Right ventricle myocardium inferior (tissue), 1 donor: ENCODE results near the gene KRT2. TPM values are rescaled to one million over a fixed set of nuclear protein-coding genes. Genes with fewer than 3 reads are reported as not detected.

Source experiments
- ATAC-seq: fragments of 200-7000 bp; cut with Tn5 transposase; one replicate; pipeline ENCODE4 v1.9.1; 2020; ENCODE audit warnings: mild to moderate bottlenecking, moderate library complexity
- DNase-seq: peaks from one replicate; pipeline ENCODE4 v3.0.0; 2021; ENCODE audit errors: missing footprints
- intact Hi-C: fragments of 100-400 bp; cut with DNase I; formaldehyde crosslinking; loops from one replicate; pipeline ENCODE4 v1.11.0; 2022
- long read RNA-seq: library from polyadenylated mRNA; unstranded; transcript quantifications from one replicate; pipeline ENCODE4 v2.0.0, GENCODE V29; 2021
- total RNA-seq: library from RNA; stranded (reverse); fragmentation: NEBNext Ultra II Directional; extraction: Animal tissue kit (Norgen Biotek cat#: 25700); gene quantifications from one replicate; pipeline ENCODE4 v1.2.1, GENCODE V29; 2021
- donor health status: DM: no; HTN: yes; CAD: no; lungs with severe emphysema.

The KRT2 gene
- not detected for total RNA-seq
- long read RNA-seq: 0 reads

DNA sequence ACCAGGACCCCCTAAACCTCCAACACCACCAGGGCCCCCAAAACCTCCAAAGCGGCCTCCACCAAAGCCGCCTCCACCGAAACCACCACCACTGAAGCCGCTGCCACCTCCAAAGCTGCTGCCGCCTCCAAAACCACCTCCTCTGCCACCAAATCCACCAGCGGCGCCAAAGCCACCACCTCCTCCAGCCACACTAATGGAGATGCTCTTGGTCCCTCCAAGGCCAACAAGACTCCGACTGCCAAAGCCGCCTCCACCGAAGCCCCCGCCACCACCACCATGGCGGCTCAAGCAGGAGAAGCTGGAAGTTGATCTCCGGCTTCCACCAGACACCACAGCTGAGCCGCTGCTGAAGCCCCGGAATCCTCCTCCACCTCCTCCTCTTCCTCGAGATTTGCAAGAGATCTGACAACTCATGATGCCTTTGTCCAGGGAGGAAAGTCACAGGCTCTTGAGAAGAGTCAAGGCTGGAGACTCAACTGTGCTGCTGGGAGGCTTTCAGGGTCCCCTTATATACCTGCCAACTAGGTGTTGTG lies at the start of gene KRT2:
TSS of gene KRT2 (minus strand) at position 486 of the 536 bp plus-strand sequence. CDS start at position 417, 69 bp downstream.
- intact Hi-C loops: no loop called here
- DNase-seq (no peak), ATAC-seq (no peak)

DNA sequence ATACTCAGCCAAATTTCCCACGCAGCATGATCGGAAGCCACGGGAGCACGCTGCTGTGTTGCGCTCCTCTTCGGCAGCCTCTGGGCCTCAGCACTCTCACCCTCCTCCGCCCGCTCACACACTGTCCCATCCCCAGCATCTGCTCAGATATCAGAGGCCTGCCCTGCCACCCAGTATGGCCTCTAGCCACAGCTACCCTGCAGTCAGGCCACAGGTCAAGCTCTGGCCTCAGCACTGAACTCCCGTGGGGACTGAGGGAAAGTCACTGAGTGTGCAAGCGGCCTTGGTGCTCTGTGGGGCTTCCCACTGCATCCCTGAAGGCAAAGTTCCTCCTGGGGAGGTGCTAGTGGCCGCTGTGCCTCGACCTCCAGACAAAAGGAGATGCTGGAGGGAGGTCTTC lies 49.3 kb upstream of the KRT2 start:
- ATAC-seq (no peak), DNase-seq (no peak)
- intact Hi-C loops: no loop called here

DNA sequence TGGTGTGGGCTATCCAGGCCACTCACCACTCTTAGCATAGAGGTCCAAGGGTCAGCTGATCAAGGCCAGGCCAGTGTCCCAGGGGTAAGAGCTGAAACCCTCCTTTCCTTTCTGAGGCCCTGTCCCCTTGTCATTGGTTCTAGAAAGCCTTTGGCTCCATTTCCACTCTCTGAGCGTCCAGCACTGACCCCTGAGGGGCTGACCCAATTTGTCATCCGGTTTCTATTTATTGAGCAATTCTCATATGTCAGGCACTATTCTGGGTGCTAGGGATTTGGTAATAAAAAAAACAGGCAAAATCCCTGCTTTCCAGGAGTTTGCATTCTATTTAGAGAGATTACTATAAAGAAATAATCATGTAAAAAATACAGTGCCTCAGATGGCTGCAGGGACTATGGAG lies 47.9 kb upstream of the KRT2 start:
- intact Hi-C loops: no loop called here
- DNase-seq (no peak), ATAC-seq (peak; percentile 27)

- intact Hi-C loops: no loop called here
- ATAC-seq (no peak), DNase-seq (no peak)
Observed at GRCh38 chr12:52699373-52699772, 47.4 kb upstream of the KRT2 start.

DNA sequence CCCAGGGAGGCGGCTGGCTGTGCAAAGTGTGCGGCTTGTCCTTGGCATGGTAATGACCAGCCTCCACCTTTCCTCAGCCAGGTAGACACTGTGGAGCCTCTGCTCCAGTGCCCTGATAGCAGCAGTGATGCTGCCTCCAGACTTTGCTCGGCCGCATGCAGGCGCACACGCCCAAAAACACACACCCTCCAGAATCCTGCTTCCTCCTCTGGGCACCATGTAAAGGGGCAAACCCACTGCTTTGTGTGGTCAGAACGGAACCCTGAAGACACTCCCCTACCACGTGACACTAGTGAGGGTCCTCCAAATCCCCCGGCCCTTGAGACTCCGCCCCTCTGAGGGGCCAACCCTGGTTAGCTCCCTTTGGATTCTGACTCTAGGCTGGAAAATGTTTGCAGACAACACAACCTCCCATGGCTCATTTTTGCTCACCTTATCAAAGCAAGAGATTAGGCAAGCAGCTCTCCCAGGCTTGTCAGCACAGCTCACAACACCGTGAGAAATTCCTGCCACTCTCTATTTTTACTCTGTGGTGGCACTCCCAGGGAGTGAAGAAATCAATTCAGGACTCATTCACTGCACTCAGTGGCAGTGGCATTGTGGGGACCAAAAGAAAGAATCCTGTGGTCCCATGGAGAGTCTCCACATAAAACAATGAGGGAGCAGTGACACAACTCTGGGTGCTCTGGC lies 46.8 kb upstream of the KRT2 start:
- intact Hi-C loops: no loop called here
- DNase-seq (no peak), ATAC-seq (peak; percentile 86)

- ATAC-seq (no peak), DNase-seq (no peak)
- intact Hi-C loops: no loop called here
Observed at GRCh38 chr12:52697058-52697582, 45.1 kb upstream of the KRT2 start.

- intact Hi-C loops: no loop called here
- ATAC-seq (no peak), DNase-seq (no peak)
Observed at GRCh38 chr12:52696588-52696987, 44.6 kb upstream of the KRT2 start.

- no peak for ATAC-seq
- intact Hi-C loops: no loop called here
- no peak for DNase-seq
Observed at GRCh38 chr12:52695039-52695438, 43.0 kb upstream of the KRT2 start.

DNA sequence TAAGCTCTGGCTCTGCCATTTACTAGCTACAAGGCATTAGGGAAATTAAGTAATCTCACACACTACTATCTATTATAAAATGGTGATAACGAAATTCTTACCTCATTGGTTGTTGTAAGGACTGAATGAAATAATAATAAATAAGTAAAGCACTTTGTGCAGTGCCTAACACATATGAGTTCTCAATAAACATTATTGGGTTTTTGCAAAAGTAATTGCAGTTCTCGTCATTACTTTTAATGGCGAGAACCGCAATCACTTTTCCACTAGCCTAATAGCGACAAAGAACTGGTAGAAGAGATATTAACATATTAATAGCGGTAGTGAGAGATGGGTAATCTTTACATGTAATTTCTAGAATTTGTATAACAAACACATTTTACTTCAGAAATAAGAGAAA lies 42.1 kb upstream of the KRT2 start:
- intact Hi-C loops: no loop called here
- no peak for ATAC-seq
- no peak for DNase-seq

DNA sequence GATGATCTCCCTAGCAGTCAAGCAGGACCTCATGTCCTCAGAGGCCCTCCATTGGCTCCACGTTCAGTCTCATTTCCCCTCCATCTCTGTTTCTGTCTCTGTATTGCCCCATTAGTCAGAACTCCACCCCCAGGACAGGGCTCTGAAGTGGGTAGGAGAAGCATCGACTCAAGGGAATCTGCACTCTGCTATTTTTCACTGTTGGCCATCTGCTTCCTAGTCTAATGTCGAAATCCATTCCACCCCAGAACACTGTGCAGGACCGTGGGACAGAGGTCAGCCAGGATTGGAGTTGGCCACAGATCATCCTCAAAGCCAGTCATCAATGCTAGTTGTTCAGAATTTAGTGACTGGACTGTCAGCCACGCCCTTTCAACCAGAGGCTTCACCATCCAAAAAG lies 41.2 kb upstream of the KRT2 start:
- no peak for DNase-seq
- ATAC-seq: no peak
- intact Hi-C loops: no loop called here

- intact Hi-C loops: no loop called here
- no peak for ATAC-seq
- DNase-seq: peak; percentile 50
Observed at GRCh38 chr12:52692254-52692653, 40.2 kb upstream of the KRT2 start.

GRCh38 chr12:52691841-52692150 lies 39.8 kb upstream of the KRT2 start:
- intact Hi-C loops: no loop called here
- DNase-seq (no peak), ATAC-seq (no peak)

DNA sequence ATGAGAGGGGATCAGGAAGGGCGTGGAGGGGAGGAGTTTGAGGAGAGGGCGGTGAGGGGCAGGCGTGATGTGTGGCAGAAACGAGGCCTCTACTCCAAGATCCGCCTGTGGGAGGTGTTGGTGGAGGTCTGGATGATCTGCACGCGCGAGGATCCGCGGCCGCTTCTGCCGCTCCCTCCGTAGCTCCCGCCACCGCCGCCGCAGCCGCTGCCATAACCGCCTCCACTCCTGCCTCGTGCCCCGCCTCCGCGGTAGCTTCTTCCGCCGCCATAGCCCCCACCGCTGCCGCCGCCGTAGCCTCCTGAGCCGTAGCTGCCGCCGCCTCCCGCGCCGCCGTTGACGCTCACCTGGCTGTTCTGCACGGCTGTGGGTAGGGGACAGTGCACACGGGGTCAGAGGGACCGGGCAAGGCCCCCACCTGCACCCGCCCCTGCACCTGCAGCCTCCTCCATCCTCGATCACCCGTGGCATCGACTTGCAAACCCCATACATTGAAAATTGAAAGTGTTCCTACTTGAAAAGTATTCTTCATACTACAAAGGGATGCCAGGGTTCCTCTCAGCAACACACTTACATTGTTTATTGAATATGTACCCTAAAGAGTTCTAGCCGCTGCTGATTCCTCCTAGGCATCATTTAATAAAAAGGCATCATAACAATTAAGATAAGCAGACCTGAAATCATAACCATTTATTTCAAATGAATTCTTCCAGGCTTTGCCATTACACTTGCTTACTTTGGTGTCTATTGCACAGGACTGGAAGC lies 39.2 kb upstream of the KRT2 start:
- ATAC-seq (peak; percentile 31), DNase-seq (no peak)

GRCh38 chr12:52690351-52691075 lies 38.5 kb upstream of the KRT2 start:
- no peak for ATAC-seq
- DNase-seq: no peak
- intact Hi-C loops: no loop called here

More for the DNA sequence above, 39.2 kb upstream of the KRT2 start:
- intact Hi-C loops: no loop called here

DNA sequence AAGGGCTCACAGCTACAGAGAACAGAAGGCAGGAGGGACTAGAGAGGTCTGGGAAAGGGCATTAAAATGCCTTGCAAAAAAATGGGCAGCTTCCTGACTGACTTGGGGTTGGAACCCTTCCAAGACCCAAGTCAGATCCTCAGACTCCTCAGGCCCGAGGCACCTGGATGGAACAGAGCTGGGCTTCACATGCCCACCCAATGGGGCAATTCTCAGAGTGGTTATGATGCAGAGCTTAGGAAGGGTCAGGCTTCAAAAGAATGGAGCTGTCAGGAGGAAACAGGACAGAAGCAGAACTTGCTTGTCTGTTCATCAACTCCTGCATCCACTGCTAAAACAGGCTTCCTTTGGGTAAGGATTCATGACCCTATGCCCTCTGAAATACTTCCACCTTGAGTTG lies 37.9 kb upstream of the KRT2 start:
- DNase-seq: no peak
- no peak for ATAC-seq
- intact Hi-C loops: no loop called here

DNA sequence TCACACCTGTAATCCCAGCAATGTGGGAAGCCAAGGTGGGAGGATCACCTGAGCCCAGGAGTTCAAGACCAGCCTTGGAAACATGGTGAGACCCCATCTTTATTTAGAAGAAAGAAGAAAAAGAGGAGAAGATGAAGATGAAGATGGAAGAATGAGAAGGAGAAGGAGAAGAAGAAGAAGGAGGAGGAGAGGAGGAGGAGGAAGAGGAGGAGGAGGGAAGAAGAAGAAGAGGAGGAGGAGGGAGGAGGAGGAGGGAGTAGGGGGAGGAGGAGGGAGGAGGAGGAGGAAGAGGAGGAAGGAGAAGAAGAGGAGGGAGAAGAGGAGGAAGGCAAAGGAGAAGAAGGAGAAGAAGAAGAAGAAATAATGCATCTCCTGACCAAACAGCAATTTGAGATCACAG lies 37.2 kb upstream of the KRT2 start:
- no peak for ATAC-seq
- intact Hi-C loops: no loop called here
- no peak for DNase-seq

DNA sequence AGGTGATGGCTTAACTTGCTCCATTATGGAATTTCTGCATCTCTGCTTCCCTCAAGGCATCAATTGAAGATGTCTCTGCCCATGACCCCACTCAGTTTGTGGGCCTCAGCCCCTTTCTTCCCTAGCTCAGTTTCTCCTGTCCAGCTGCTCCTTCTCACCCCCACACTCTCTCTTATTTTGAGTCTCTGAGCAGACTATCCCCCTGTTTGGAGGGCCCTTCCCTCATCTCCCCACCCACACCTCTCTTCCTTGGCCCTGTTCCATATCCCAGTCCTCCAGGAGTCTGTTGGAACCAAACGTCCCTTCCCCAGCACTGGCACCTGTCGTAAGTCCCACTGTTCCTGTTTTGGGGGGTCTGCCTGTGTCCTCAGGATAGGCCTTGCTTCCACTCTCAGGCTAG lies 36.5 kb upstream of the KRT2 start:
- DNase-seq: no peak
- ATAC-seq: no peak
- intact Hi-C loops: no loop called here

DNA sequence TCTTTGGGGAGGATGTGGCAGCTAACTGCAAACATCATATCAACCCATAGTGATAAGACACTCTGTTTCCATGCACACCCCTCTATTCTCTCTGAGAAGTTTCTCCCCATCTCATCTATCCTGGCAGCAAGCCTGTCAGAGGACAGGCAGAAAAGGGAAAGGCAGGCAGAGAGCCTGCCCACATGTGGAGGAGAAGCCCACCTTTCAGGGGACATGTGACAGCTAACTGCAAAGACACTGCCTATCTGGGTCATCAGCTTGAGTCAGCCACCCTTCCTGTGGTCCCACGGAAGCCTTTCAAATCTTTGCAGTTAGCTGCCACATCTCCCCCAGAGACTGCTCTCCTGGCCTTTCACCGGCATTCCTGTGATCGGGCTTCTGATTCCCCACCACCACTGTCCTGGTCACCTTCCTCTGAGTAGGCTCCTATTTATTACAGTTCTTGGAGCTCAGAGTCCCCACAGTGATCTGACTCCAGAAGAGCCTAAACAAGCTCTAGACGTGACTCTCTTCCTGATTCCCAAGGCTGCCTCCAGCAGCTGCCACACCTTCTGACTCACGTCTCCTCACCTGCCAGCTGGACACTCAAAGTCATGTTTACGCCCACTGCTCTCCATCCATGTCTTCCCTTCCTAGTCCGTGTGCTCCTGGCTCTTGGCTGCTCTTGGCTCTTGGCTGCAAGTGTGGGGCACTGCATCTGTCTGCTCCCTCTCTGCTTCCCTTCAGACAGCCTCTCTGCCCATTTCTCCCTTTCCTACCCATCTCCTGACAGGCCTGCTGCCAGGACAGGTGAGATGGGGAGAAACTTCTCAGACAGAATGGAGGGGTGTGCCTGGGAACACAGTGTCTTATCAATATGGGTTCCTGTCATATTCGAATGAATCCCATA lies 35.7 kb upstream of the KRT2 start:
- intact Hi-C loops: no loop called here
- DNase-seq: no peak
- ATAC-seq: no peak
